Fibroblast of skin of left quadriceps (primary cell): ENCODE data around the gene PKN1.
A peak's percentile ranks its signal among the peaks of the same experiment; 100 is the strongest.
"Not testable (repeated sequence)": the region's sequence is repeated elsewhere in the genome, so short reads cannot be mapped to it uniquely, and the experiment has no call there.

Source experiments
- DNase-seq, 2 experiments: peaks; one replicate each; pipeline ENCODE4 v3.0.0-alpha.2; 2013; ENCODE audit warnings: low read depth in 2 of 2

Gene PKN1

DNA sequence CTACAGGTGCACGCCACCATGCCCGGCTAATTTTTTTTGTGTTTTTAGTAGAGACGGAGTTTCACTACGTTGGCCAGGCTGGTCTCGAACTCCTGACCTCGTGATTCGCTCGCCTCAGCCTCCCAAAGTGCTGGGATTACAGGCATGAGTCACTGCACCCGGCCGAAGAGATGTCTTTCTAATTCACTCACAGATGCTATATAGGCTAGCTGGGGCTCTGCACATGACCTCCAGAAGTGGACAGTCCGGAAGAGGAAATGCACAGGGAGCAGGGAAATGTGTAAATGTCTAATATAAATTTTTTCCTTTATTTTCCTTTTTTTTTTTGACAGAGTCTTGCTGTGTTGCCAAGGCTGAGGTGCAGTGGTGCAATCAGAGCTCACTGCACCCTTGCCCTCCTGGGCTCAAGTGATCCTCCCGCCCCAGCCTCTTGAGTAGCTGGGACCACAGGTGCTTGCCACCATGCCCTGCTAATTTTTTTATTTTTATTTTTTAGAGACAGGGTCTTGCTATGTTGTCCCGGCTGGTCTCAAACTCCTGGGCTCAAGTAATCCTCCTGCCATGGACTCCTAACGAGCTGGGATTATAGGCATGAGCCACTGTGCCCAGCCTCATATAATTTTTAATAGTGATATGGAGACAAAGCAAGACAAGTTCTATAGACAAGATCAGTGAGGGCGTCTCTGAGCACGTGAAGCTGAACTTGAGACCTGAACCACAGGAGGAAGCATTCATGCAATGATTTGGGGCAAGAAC is 54.4 kb downstream of the PKN1 start:
- no peak for DNase-seq

DNA sequence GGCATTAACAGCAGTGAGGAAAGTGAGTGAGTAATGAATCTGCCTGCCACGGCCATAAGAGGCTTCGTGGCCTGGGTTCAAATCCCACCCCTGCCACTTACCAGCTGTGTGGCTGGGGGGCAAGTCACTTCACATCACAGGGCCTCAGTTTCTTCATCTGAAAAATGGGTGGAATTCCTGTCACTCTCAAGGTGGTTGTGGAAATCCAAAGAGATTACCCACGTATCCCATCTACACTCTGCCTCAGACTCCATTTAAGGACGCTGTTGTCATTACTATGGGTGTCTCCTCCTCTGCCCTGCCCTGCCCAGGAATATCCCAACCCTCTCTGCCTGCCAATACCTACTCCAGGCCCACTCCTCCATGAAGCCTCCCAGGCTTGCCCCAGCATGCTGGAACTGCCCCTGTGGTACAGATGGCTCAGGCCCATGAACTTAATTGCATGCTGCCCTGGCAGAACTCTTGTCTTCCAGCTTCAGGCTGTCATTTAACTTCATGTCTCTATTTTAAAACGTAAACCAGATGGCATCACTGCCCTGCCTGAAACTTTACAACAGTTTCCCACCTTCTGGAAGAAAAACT is 59.7 kb downstream of the PKN1 start:
- no peak for DNase-seq

DNA sequence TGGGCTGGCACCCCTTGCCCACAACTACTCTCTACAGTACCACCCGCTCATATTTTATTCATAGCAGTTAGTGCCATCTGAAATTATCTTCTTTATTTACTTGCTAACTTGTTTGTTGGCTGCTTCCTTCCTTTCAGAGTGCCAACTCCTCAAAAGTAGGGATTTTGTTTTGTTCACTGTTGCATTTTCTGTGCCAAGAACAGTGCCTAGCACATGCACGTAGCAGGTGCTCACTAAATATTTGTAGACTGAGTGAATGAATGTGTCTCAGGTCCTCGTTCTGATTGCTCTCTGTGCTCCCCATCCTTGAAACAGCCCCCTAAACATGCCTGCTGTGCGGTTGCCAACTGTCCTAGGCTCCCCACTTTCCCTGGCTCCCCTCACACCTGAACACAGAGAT is 61.3 kb downstream of the PKN1 start:
- no peak for DNase-seq

DNA sequence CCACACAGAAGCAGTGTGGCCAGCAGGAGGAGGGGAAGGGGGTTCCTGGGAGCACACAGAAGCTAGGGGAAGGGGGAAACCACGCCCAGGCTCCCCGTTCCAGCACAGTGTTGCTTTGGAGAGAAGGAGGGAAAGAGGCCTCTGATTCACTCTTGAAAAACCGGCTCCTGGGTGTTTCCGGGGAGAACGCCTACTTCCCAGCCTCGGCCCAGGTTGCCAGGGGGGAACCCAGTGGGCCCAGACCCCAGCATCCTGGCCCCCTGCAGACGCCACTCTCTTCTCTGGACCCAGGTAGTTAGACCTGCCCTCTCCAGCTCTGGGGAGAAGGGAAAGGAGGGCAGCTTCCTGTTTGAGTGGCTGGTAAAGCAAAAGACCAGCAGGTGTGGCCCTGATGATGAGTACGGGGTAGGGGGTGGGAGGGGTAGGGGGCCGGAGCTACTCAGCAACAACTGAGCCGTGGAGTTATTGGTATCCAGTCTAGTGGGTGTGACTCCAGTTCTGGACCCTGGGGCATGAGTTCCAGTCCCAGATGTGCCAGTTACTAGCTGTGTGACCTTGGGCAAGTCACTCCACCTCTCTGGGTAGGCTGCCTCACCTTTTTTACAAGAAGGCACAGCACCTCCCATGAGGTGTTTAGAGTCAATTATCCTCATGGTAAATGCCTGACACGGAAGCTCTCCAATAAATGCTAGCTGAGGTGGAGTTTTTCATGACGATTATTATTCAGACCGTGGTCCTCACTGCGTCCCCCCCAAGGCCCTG is 62.0 kb downstream of the PKN1 start:
- no peak for DNase-seq

DNA sequence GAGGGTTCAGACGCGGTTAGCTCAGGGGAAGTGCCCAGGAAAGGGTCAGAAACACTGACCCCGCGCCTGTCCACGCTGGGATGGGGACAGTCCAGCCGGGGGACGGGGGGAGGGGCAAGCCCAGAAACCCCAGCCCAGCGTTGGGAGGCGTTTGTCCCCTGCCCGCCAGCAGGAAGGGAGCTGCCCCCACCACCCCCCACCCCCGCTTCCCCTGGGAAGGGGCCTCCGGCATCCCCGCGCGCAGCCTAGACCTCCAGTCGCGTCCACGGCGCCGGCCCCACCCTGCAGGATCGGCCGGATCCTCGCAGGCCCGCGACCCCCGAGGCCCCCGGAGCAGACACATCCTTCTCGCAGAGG is 62.5 kb downstream of the PKN1 start:
- DNase-seq, result no peak

DNA sequence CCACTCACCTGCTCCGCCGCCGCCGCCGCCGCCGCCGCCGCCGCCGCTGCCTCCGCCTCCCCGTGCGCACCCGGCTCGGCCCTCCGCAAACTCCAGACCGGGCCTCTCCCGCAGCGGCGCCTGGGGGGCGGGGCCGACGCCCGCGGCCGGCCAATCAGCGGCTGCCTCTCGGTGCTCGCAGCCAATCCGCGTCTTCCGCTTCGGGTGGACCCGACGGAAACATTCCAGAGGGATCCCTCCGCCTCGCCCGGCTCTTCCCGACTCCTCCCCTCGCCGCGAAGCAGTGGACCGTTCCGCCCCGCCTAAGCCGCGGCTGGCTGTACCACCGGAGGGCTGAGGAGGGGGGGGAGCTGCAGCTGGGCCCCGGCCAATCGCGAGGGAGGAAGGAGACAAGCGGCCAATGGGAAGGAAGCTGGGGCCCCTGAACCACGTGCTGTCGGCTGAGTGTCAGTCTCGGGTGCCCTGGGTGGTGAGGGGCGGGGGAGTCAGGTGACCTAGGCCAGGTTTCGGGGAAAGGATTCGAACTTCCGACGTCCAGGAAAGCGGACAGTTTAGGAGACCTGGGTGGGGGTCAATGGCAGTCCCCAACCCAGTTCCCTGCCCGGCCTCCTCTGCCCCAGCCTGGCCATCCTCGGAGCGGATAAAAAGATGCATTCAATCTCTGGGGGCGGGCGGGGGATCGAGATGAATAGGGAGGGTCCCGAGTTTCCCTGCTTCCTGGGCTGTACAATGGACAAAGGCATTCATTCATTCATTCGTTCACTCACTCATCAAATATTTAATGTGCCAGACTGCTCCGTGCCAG is 63.1 kb downstream of the PKN1 start, which contains the start of gene GIPC1:
Gene GIPC1, minus strand, starts transcription at position 99 of the 805 bp plus-strand sequence. CDS start 13,151 bp downstream, outside the sequence.
- DNase-seq, result peak; percentile 98

DNA sequence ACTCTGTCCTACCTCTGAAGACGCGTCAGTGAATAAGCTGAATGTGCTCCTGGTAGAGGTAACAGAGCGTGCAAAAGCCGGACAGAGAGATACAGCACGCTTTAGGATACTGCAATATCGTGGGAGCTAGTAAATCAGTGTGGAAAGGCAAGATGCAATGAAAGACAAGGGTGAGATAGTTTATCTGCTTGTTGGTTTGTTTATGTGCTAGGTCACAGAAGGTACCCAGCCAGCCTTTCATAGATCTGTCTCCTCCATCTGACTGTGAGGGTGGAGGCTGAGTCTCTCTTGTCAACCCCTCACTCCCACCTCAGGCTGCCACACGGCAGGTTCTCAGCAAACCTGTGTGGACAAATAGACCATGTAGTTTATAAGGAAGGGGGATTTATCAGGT is 63.7 kb downstream of the PKN1 start:
- DNase-seq, result no peak

DNA sequence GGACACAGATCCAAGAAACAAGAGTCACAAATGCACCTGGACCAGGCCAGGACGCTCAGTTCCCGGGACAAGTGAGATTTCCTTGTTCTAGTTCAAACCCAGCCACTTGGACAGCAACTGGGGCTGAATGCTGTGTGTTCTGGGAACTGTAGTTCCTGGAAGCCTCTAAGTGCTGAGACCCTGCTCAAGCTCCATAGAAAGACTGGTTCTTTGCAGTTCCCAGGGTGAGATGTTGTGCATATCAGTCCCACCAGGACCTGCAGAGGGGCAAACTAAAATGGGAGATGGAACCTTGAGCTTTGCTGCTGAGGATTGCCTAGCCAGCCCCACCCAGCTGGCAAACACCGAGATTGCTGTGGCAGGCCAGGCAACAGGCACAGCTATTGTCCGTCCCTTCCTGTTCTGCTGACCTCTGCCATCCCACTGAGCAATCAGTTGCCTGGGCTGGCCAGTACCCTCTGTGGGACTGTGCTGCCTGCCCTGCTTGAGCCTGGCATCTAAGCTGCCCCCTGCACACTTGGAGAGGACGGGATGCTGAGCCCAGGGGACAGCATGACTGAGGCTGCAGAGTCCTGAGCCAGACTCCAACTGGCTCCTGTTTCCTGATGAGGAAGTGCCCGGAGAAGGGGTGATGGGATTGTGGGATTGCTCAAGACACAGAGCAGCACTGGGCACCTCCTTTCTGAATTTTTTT is 64.3 kb downstream of the PKN1 start:
- no peak for DNase-seq

DNA sequence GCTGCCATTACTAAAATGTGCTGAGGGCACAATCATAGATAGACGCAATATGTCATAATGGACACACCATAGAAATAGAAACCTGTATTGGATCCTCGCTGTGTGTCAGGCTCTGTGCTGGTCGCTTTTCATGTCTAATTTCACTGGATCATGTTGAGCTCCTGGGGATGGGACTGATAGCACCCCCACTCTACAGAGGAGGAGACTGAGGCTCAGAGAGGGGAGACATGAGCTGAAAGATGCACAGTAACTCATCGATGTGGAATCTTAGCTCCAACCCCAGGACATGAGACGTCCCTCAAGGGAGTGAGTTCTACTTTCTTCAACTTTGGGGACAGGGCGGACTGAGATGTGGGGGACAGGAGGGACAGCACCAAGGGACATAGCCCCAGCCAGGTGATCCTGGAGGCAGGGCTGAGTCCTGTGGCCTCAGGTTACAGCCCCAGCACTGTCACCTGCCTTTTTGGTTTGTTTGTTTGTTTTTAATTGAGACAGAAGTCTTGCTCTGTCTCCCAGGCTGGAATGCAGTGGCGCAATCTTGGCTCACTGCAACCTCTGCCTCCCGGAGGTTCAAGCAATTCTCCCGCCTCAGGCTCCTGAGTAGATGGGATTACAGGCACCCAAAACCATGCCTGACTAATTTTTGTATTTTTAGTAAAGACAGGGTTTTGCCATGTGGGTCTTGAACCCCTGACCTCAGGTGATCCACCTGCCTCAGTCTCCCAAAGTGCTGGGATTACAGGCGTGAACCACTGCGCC is 69.4 kb downstream of the PKN1 start:
- no peak for DNase-seq

DNA sequence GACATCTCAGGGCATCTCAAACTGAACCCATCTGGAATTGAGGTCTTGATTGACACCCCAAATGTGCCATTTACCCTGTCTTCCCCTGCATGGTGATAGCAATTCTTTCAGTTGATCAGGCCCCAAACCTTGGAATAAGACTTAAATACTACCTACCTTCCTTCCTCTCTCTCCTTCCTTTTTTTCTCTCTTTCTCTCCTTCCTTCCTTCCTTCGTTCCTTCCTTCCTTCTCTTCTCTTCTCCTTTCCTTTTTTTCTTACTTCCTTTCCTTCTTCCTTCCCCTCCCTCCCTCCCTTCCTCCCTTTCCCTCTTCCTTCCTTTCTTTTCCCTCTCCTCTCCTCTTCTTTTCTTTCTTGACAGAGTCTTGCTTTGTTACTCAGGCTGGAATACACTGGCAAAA is 70.2 kb downstream of the PKN1 start:
- no peak for DNase-seq

DNA sequence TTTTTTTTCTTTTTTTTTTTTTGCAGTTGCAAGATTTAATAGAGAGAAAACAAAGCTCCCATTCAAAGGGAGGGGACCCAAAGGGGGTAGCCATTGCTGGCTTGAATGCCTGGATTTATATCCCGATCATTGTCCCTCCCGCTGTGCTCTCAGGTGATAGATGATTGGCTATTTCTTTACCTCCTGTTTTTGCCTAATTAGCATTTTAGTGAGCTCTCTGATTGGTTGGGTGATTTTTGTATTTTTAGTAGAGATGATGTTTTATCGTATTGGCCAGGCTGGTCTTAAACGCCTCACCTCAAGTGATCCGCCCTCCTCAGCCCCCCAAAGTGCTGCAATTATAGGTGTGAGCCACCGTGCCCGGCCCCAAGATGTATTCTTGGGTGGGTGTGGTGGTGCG is 71.5 kb downstream of the PKN1 start:
- DNase-seq, result not testable (repeated sequence)

DNA sequence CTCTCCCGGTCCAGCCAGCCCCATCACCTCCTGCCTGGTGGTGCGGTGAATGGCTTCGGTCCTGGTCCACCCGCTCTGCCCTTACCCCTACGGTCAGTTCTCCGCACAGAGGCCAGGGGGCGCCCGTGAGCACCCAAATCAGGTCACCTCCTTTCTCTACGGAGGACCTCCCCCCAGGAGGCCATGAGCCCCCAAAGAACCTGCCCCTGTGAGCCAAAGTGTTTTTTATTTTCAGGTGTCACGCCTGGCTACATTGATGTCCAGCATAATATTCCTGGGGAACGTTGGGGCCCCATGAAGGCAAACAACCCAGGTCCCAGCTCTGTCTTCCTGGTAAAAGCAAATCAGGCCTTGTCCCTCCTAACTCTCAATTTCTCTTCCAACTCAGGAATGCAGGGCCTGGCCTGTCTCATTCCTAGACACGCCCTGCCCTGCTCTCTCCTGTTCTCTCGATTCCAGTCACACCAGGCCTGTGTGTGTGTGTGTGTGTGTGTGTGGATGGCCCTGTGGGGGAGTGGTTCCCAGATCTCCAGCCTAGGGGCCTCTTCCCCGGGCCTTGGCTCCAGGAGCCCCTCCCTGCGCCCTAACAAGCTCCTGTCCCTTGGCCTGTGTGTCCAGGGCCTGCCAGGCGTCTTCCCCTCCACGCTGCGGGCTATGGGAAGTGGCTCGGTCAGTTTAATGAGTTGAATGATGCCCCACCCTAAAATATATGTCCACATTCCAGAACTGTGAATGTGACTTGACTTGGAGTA is 72.6 kb downstream of the PKN1 start:
- DNase-seq, result peak; percentile 63 to 67

DNA sequence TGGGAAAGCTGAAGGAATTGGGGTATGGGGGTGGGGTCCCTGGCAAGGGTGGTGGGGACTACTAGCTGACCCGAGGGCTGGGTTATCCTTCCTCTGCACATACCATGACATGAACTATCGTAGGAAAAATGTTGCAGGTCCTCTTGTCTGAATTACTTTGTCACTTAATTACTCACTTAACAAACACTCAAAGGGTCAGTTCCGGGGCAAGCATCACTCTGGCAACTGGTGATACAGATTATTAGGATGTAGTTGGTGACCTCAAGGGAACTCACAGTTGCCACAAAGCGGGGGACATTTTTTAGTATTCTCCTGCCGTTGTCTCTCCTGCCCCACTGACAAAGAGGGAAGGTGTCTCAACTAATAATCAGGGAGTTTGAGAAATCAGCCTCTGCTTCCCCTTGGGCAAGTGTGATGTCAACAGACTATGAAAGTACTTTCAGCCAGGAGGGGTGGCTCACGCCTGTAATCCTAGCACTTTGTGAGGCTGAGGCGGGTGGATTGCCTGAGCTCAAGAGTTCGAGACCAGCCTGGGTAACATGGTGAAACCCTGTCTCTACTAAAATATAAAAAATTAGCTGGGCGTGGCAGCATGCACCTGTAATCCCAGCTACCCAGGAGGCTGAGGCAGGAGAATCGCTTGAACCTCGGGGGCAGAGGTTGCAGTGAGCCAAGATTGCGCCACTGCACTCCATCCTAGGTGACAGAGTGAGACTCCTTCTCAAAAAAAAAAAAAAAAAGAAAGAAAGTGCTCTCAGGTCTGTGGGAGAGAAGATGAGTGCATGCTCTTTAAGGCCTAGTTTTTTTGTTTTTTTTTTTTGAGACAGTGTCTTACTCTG is 74.8 kb downstream of the PKN1 start:
- no peak for DNase-seq

DNA sequence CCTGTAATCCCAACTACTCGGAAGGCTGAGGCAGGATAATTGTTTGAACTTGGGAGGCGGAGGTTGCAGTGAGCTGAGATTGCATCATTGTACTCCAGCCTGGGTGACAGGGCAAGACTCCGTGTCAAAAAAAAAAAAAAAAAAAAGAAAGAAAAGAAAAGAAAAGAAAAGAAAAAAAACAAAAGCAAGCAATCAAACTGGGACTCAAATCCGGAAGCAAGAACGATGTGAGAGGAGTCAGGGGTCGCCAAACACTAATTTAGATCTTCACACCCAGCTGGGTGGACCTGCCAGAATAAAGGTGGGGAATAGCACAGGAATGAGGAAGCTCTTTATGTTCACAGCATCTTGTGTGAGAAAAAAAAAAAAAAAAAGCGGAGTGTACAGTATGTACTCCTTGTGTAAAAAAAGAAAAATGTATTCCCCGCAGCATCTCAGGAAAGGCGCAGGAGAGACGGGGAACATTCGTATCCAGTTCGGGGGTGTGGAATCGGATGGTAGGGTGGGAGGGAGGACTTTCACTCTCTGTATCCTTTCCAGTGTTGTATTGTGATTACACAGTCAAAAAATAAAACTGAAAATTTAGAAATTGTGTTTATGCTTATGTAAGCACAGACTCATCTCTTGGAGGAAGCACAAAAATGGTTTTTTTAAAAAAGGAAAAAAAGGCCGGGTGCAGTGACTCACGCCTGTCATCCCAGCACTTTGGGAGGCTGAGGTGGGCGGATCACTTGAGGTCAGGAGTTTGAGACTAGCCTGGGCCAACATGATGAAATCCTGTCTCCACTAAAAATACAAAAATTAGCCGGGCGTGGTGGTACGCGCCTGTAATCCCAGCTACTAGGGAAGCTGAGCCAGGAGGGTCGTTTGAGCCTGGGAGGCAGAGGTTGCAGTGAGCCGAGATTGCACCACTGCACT is 77.5 kb downstream of the PKN1 start:
- peak; percentile 43 to 52 for DNase-seq

DNA sequence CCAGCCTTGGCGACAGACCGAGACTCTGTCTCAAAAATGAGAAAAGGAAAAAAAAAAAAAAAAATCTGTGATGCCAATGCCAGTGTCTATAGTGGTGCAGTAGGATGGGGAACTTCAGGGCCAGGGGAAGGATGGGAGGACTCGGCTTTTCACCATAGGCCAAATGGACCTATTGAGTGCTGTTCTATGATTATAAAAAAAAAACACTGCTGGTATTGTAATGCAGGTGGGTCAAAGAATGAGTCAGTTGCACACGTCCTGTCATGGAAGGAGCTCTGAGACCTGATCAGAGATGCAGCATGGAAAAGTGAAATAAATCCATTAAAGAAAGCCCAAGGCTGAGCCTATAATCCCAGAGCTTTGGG is 78.1 kb downstream of the PKN1 start:
- no peak for DNase-seq

DNA sequence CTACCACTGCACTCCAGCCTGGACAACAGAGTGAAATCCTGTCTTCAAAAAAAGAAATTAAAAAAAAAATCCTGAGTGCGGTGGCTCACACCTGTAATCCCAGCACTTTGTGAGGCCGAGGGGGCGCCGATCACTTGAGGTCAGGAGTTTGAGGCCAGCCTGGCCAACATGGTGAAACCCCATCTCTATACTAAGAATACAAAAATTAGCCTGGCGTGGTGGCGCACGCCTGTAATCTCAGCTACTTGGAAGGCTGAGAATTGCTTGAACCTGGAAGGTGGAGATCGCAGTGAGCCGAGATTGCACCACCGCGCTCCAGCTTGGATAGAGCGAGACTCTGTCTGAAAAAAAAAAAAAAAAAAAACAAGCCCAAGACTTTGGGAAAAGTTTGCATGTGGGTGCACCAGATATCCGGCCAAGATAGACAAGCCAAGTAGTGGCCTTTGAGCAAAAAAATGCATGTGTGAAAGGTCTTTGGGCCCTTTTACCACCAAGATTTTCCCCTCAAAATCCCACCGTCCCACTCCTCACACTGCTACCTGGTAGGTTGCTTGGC is 79.4 kb downstream of the PKN1 start:
- DNase-seq, result no peak

DNA sequence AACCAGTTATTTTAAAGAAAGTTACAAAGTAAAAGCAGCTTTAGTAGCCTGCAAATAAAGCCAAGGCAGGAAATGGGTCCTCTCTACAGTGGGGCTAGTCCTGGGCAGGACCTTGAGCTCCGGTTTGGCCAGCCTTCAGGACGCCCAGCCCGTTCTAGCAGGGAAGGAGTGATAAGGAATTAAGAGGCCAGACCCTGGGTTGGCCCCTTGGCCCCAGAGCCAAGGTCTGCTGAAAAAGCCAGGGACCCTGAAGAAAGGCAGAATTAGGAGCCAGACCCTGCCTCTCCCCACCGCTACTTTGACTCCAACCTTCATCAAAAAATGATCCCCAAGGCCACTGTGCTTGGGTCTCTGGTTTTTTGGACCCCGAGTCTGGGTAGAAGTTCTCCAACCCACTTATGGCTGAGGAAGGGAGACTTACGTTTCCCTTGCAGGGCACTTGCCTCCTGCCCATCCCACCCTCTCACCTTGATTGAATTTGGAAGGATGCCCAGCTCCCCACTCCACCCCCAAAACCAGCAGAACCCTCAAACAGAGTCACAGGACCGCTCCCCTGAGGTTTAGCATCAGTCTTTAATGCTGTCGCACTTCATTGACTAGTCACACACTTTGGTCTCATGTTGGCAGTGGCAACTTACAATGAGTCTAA is 81.2 kb downstream of the PKN1 start:
- DNase-seq, result no peak
